Amniotic stem cell (primary cell): ENCODE results near the gene EXOC3.

Experiments used
- DNase-seq: peaks from one replicate; lab custom pipeline; 2025; lab: John Stamatoyannopoulos, UW

The EXOC3 gene

DNA sequence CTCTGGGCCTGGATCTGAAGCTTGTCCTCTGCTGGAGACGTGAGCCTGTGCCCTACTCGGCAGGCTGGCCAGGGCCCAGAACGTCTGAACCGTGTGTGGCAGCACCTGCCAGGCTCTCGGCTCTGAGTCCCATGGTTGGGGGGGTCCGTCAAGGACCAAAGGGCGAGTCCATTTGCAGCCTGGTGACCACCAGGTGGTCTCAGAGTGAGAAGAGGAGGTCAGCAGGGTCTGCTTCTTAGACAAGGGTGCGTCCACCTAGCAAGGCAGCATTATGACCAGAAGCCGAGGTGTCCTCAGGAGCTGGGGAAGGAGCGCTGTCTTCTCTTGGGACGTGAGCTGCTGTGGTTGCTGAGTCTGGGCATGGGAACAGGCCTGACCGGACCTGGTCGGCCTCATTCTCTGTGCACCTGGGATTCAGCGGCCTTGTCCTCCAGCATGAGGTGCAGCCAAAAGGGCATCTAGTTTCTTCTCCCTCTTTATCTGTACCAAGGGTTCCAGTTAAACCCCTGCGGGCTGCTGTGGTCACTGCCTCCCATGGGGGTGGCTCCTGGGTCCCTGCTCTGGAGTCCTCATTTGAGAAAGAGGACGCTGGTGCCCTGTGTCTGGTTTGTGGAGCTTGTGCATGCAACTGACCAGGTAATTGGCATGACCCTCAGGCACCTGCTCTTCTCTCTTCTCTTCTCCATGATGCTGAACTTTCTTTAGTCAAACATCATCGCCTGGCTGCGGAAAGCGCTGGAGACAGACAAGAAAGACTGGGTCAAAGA is 14.4 kb downstream of the EXOC3 start:
- no peak for DNase-seq

DNA sequence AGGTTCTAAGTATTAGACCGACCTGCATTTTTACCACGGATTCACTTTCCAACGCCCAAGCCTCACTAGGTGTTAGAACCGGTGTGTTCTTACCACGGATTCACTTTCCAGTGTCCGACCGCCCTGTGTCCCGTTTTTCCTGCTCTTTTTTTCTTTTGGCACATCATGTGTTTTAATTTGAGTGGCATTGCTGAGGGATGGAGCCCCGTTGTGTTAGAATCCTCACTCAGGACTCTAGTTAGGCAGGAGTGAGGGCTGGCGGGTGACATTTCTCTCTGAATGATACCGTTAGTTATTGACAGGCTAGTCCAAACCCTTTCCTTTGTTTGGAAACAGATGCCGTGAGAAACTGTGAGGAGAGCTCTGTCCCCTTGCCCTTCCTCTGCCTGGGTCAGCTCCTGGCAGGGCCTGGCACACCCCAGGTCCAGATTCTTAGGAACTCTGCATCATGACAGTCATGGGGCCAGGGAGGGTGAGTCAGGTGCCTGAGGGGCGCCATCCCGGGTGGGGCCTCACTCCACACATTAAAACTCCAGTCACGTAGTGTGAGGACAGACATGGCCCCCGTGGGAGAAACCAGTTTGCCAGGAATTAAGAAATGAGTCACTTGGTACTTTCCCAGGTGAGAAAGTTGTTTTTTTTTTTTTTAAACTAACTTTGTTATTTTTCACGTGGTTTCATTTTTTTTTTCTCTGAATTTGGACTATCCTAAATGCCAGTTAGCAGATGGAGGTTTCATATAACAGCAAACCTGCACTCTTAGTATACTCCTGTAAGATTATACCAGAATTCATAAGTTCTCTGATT is 15.8 kb downstream of the EXOC3 start:
- DNase-seq = no peak

- no peak for DNase-seq
Measured at GRCh38 chr5:459562-460272, 16.7 kb downstream of the EXOC3 start.

GRCh38 chr5:460273-460625 is 17.3 kb downstream of the EXOC3 start:
- DNase-seq = no peak

GRCh38 chr5:462051-462481 is 19.1 kb downstream of the EXOC3 start:
- DNase-seq = no peak

GRCh38 chr5:463301-463700 is 20.3 kb downstream of the EXOC3 start:
- DNase-seq = no peak

GRCh38 chr5:463952-464351 is 21.0 kb downstream of the EXOC3 start:
- DNase-seq = no peak

DNA sequence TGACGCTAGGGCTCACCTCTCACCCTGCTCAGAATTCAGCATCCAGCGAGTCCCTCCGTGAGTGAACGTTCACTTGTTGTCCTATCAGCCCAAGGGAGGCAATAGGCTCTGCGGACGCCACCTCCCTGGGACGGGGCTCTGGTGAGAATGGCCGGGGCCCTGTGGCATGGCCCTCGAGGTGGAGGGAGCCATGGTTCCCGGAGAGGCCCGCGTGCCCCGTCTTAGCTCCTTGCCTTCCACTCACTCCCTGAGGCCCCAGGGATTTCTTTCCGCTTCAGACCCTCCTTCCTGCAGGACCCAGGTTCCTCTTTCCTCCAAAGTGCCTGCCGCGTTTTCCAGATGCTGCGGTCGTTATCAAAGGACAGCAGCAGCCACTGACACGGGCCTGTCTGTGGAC is 21.5 kb downstream of the EXOC3 start:
- no peak for DNase-seq

- DNase-seq = no peak
Measured at GRCh38 chr5:464843-465590, 22.0 kb downstream of the EXOC3 start.

DNA sequence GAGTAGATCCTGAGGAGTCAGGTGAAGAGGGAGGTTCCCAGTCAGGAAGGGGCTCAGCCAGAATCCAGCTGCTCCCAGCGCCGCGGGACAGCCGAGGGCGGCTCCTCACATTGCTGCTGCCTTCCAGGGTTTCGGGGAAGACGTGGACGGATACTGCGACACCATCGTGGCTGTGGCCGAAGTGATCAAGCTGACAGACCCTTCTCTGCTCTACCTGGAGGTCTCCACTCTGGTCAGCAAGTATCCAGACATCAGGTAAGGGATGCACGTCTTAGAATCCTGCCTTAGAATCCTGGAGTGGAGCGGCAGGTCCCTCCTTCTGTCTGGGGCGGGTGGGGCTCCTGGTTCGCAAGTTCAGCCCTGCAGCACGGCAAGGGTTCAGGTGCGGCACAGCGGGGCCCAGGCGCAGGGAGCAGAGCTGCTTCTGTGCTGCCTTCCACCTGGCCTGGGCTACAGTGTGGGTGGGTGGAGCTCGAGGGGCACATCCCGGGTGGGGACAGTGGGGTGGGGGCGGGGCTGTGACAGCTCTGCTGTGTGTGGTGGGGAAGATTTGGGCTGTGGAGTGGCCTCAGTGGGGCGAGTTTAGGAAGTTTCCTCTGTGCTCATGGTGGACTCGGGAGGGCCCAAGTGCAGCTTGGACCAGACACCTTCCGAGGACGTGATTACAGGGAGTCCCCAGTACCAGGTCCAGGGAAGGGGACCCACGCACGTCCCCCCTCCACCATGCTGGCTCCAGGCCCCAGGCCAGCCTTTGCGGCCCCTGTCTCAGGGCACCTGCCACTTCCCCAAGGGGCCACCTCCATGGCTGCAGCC is 22.8 kb downstream of the EXOC3 start:
- no peak for DNase-seq

- no peak for DNase-seq
Measured at GRCh38 chr5:466661-467310, 23.8 kb downstream of the EXOC3 start.

GRCh38 chr5:468401-468800 is 25.4 kb downstream of the EXOC3 start:
- DNase-seq = no peak

- no peak for DNase-seq
Measured at GRCh38 chr5:469752-470483, 26.9 kb downstream of the EXOC3 start.

GRCh38 chr5:470961-471749 is 28.2 kb downstream of the EXOC3 start:
- DNase-seq = no peak

GRCh38 chr5:471750-472058 is 28.7 kb downstream of the EXOC3 start:
- DNase-seq = no peak

GRCh38 chr5:472076-472655 is 29.2 kb downstream of the EXOC3 start:
- no peak for DNase-seq

DNA sequence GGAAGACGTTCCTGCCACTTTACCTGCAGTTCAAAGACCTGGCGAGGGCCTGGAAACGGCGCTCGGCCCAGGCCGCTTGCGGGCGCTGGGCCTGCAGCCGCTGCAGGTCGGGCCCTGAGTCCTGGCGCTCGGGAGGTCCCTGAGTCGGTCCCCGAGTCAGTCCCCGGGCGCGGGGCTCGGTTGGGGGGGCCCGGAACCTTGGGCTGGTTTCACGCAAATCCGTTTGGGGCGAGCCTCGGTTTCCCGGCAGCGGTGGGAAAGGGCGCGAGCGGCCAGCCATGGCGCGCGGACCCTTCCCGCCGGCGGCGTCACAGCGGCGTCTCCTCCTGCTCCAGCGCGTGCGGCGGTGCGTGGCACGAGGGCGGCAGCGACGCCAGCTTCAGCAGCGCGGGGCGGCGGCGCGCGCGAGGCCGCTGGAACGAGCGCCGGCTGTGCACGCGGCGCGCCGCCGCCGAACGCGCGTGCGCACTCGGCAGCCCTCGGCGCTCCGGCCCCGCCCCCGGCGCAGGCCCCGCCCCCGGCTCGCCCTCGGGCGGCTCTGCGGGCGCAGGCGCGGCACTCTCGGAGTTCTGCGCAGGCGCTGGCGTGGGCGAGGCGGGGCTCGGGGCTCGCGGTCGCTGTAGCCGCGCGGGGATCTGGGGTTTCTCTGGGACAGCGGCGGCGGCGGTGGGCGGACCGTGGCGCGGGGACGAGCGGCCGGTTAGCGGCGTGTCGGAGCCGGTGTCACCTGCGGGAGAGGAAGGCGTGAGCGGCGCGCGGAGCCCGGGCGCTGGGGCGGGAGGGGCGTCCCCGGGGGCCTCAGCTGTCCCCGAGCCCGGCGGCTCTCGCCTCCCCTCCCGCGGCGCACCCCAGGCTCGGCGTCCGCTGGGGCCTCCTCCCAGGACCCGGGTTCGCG is 29.9 kb downstream of the EXOC3 start:
- peak; percentile 66 for DNase-seq
